KMS-11 (cell line): ENCODE data around the gene SERPINH1.

Experiments
- H2AFZ ChIP-seq: fragments of 200-600 bp; sonication (generic); 2 replicates; pipeline ENCODE4 v1.6.1; 2016; ENCODE audit warnings: antibody characterized with exemption, mixed run types, low read depth
- H3K27ac ChIP-seq: fragments of 200-600 bp; sonication (generic); 2 replicates; pipeline ENCODE4 v1.6.1; 2016; ENCODE audit warnings: mild to moderate bottlenecking, mixed run types
- H3K27me3 ChIP-seq: fragments of 200-600 bp; sonication (generic); 2 replicates; pipeline ENCODE4 v1.6.1; 2017; ENCODE audit warnings: mild to moderate bottlenecking, low read depth, mixed run types, moderate library complexity; ENCODE audit not compliant: insufficient read depth
- H3K36me3 ChIP-seq: fragments of 200-600 bp; sonication (generic); 2 replicates; pipeline ENCODE4 v1.6.1; 2017; ENCODE audit warnings: mild to moderate bottlenecking, mixed run types; ENCODE audit not compliant: insufficient read depth
- H3K4me1 ChIP-seq: fragments of 200-600 bp; sonication (generic); 2 replicates; pipeline ENCODE4 v1.6.1; 2016; ENCODE audit warnings: mild to moderate bottlenecking, low read depth, mixed run types; ENCODE audit not compliant: poor library complexity, severe bottlenecking
- H3K4me2 ChIP-seq: fragments of 200-600 bp; sonication (generic); 2 replicates; pipeline ENCODE4 v1.7.0; 2016; ENCODE audit warnings: mild to moderate bottlenecking, mixed run types
- H3K4me3 ChIP-seq: fragments of 200-600 bp; sonication (generic); IDR thresholded peaks from 2 replicates; pipeline ENCODE4 v1.6.1; 2017; ENCODE audit warnings: low read depth, low read length, mixed read lengths; ENCODE audit not compliant: insufficient read depth
- H3K79me2 ChIP-seq: fragments of 200-600 bp; sonication (generic); 2 replicates; pipeline ENCODE4 v1.6.1; 2016; ENCODE audit warnings: low read depth, mixed run types; ENCODE audit not compliant: insufficient read depth
- H3K9ac ChIP-seq: fragments of 200-600 bp; sonication (generic); 2 replicates; pipeline ENCODE4 v1.6.1; 2016; ENCODE audit warnings: mild to moderate bottlenecking, mixed run types
- H4K20me1 ChIP-seq: fragments of 200-600 bp; sonication (generic); 2 replicates; pipeline ENCODE4 v1.6.1; 2016; ENCODE audit warnings: mild to moderate bottlenecking, mixed run types; ENCODE audit not compliant: insufficient read depth
- TF ChIP-seq, protein P1 (sequence below): fragments of 200-600 bp; sonication (generic); conservative IDR thresholded peaks from 2 replicates; pipeline ENCODE4 v1.6.1; 2017; ENCODE audit warnings: low read depth, mild to moderate bottlenecking, antibody characterized with exemption, low read length, moderate library complexity, mixed read lengths

The SERPINH1 gene

DNA sequence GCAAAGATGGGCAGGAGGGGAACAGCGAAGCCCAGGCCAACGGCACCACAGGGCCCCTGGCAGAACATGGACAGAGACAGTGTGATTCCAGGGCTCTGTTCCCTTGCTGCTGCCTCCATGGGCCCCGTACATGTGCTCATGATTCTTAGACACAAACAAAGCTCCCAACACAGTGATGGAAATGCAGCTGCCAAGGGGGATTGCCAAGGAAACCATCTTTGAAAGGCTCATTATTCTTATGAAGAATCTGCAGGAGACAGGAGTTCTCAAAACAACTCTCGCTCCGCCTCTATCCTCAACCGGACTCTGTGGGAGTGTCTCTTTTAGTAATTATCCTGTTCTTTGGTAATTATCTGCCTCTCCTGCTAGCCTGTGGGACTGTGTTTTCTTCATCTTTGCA is 32.2 kb downstream of the SERPINH1 start:
- Histone ChIP-seq H4K20me1 (no peaks in the 10 kb centered on the region), H3K79me2 (no peaks in the 10 kb centered on the region), H3K4me1 (no peaks in the 10 kb centered on the region), H3K4me3 (no peak overlapping the region), H3K27ac (no peak overlapping the region), H3K27me3 (no peaks in the 10 kb centered on the region), H3K9ac (no peak overlapping the region), H2AFZ (no peak overlapping the region), H3K4me2 (no peak overlapping the region), H3K36me3 (no peaks in the 10 kb centered on the region)
- TF ChIP-seq, protein P1, sequence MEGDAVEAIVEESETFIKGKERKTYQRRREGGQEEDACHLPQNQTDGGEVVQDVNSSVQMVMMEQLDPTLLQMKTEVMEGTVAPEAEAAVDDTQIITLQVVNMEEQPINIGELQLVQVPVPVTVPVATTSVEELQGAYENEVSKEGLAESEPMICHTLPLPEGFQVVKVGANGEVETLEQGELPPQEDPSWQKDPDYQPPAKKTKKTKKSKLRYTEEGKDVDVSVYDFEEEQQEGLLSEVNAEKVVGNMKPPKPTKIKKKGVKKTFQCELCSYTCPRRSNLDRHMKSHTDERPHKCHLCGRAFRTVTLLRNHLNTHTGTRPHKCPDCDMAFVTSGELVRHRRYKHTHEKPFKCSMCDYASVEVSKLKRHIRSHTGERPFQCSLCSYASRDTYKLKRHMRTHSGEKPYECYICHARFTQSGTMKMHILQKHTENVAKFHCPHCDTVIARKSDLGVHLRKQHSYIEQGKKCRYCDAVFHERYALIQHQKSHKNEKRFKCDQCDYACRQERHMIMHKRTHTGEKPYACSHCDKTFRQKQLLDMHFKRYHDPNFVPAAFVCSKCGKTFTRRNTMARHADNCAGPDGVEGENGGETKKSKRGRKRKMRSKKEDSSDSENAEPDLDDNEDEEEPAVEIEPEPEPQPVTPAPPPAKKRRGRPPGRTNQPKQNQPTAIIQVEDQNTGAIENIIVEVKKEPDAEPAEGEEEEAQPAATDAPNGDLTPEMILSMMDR: no peak

GRCh38 chr11:75595429-75595828 is 33.4 kb downstream of the SERPINH1 start:
- H3K79me2 ChIP-seq: no peaks in the 10 kb centered on the region
- TF ChIP-seq, protein P1: no peak
- no peaks in the 10 kb centered on the region for H3K27me3 ChIP-seq
- H3K27ac ChIP-seq: no peak overlapping the region
- no peaks in the 10 kb centered on the region for H3K4me1 ChIP-seq
- H3K36me3 ChIP-seq: no peaks in the 10 kb centered on the region
- H4K20me1 ChIP-seq: no peaks in the 10 kb centered on the region
- H2AFZ ChIP-seq: no peak overlapping the region
- no peak overlapping the region for H3K4me2 ChIP-seq
- no peak overlapping the region for H3K4me3 ChIP-seq
- H3K9ac ChIP-seq: no peak overlapping the region

DNA sequence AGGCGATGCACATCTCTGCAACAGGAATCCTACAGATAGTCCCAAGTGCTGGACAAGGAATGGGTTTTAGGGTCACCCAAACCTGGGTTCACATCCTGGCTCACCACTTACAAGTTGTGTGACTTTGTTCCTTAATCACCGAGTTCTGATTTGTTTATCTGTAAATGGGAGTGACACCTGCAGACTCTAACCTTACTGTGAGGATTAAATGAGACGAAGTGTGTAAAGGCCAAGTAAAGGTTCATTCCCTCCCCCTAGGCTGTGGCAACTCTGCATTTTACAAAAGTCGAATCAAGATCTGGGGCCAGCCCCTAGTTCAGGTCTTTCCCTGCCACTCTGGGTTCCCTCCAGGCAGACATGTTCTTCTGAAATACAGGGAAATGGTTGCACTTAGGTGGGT is 34.9 kb downstream of the SERPINH1 start:
- no peaks in the 10 kb centered on the region for H3K4me1 ChIP-seq
- H3K36me3 ChIP-seq: no peaks in the 10 kb centered on the region
- TF ChIP-seq, protein P1: no peak
- H3K79me2 ChIP-seq: no peaks in the 10 kb centered on the region
- no peak overlapping the region for H2AFZ ChIP-seq
- H3K27me3 ChIP-seq: no peaks in the 10 kb centered on the region
- H4K20me1 ChIP-seq: no peaks in the 10 kb centered on the region
- H3K4me2 ChIP-seq: no peak overlapping the region
- no peak overlapping the region for H3K27ac ChIP-seq
- no peak overlapping the region for H3K9ac ChIP-seq
- no peak overlapping the region for H3K4me3 ChIP-seq

DNA sequence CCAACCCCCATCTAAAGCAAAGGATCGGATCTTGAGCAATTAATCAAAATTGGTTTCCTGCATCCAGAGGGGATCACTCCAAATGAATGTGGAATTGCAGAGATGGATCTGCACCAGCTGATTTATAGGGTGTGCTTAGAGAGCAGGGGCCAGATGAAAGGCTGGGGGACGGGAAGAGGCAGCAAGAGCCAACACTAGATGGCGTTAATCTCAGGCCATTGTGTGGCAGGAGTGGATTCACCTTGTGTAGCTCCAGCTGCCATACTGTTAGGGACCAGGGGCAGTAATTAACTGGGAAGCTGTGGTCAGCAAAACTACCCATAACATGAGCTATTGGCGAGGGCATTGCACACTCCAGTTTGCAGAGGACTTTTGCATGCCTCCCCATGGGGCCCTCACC is 35.6 kb downstream of the SERPINH1 start:
- Histone ChIP-seq H3K9ac (no peak overlapping the region), H4K20me1 (no peaks in the 10 kb centered on the region), H3K27me3 (no peaks in the 10 kb centered on the region), H2AFZ (no peak overlapping the region), H3K36me3 (no peaks in the 10 kb centered on the region), H3K4me2 (no peak overlapping the region), H3K4me1 (no peaks in the 10 kb centered on the region), H3K4me3 (no peak overlapping the region), H3K27ac (no peak overlapping the region), H3K79me2 (no peaks in the 10 kb centered on the region)
- TF ChIP-seq, protein P1: peak; percentile 46
